GM12801 (cell line): Measurements from ENCODE around the gene FAM83F.

Experiments used
- CTCF ChIP-seq: IDR thresholded peaks from one replicate; pipeline ENCODE4 v1.5.1; 2011; ENCODE audit warnings: control low read depth; ENCODE audit not compliant: insufficient read length; ENCODE audit errors: extremely low read depth

FAM83F gene

DNA sequence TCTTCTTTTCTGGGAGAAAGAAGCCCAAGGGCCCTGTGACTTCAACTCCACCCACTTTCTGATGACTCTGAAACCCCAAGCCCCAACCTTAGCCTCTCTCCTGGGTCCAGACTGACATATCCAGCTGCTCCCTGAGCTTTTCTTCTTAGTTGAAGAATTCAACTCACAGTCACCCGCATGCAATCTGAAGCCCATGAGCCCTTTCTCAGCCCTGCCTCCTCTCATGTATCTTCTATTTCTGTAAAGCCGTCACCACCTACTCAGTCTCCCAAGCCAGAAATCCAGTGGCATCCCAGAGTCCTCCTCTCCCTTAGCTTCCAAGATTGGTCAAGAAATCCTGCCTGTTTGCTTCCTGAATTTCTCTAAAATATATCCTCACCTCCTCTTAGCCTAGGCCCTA, 41.7 kb upstream of the FAM83F start:
- no peak for TF ChIP-seq CTCF

DNA sequence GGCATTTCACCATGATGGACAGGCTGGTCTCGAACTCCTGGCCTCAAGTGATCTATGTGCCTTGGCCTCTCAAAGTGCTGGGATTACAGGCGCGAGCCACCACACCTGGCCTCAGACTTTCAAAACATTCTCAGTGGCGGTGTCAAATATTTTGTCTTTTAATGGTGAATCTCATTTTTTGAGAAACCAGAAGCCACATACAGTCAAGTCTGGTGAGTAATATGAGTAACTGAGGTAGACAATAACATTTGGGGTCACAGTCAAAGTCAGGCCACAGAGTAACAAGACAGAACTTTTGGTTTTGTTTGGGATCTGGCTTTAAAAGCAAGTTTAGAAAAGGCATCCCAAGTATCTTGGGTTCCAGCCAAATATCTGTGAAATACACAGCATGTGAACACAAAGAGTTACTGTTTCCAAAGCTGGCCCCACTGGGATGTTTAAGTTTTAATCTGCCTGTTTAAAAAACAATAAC, 40.1 kb upstream of the FAM83F start:
- no peak for TF ChIP-seq CTCF

- no peak for TF ChIP-seq CTCF
Measured at GRCh38 chr22:39955675-39956074, 39.1 kb upstream of the FAM83F start.

GRCh38 chr22:39956932-39957664, 37.7 kb upstream of the FAM83F start:
- TF ChIP-seq CTCF: no peak

- no peak for TF ChIP-seq CTCF
Measured at GRCh38 chr22:39958009-39958711, 36.6 kb upstream of the FAM83F start.

DNA sequence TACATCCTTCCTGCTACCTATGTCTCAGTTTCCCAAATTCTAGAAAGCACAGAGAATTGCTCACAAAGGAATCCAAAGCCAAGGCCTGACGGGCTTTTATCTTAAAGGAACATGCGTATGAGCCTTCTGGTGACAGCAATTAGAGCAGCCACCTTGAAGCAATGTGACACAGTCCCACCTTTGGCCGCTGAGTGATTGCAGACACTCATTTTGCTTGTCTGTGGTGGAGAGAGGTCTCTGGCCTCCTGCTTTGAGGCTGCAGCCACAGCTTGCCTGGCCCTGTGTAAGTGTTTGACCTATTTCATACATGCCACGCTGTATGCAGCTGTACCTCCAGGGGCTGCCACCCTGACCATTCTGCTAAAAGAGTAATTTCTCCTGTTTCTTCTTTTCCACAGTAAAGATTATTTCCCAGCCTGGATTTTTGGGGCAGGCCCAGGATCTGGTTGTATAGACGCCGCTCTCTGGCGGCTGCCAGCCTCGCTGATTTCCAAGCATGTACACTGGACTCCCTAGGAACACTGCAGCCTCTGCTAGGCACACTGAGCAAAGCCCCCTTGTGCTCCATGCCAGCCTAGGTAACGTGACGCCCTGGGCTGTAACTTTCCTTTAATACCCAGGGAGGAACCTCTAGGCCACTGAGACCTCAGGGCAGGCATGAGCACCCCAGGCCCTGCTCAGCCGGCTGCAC, 35.7 kb upstream of the FAM83F start:
- TF ChIP-seq CTCF: no peak
